Kidney (tissue), 14 donors: ENCODE data around the gene HOPX. TPM values are rescaled to one million over a fixed set of nuclear protein-coding genes. Genes with fewer than 3 reads are reported as not detected.

ENCODE experiments used
- DNase-seq, 5 donors: peaks; one replicate each; pipeline ENCODE4 v3.0.0-alpha.2; 2013 to 2020
- FAIRE-seq: peaks from 2 replicates; lab custom pipeline; 2012; peaks lifted over from hg19 to GRCh38; lab: Jason Lieb, UNC
- H3K27ac ChIP-seq, 2 donors: one replicate each; pipeline ENCODE4 v1.7.0; 2013; ENCODE audit warnings: low read depth in 2 of 2, low read length in 2 of 2, inconsistent platforms in 1 of 2
- H3K27me3 ChIP-seq: one replicate; pipeline ENCODE4 v1.7.1; 2013; ENCODE audit warnings: low read length, inconsistent platforms; ENCODE audit not compliant: control insufficient read depth, insufficient read depth
- H3K36me3 ChIP-seq, 3 donors: one replicate each; pipeline versions ENCODE4 v1.7.0 to v1.7.1; 2013; ENCODE audit warnings: low read length in 3 of 3, control low read depth in 1 of 3, inconsistent platforms in 1 of 3; ENCODE audit not compliant: insufficient read depth in 3 of 3, control insufficient read depth in 2 of 3
- H3K4me1 ChIP-seq, 3 donors: one replicate each; pipeline versions ENCODE4 v1.7.0 to v1.7.1; 2013; ENCODE audit warnings: low read length in 3 of 3, inconsistent platforms in 1 of 3, low read depth in 1 of 3; ENCODE audit not compliant: control insufficient read depth in 2 of 3, insufficient read depth in 2 of 3
- H3K4me3 ChIP-seq, 3 donors: one replicate each; pipeline versions ENCODE4 v1.7.0 to v1.8.1; 2013; ENCODE audit warnings: low read length in 3 of 3, control low read depth in 1 of 3, inconsistent platforms in 1 of 3
- H3K9ac ChIP-seq, 3 donors: one replicate each; pipeline versions ENCODE4 v1.7.0 to v1.7.1; 2013; ENCODE audit warnings: low read length in 3 of 3, control low read depth in 1 of 3, inconsistent platforms in 1 of 3
- H3K9me3 ChIP-seq, 3 donors: one replicate each; pipeline versions ENCODE4 v1.7.0 to v1.7.1; 2013; ENCODE audit warnings: low read length in 3 of 3, control low read depth in 1 of 3, inconsistent platforms in 1 of 3; ENCODE audit not compliant: control insufficient read depth in 2 of 3, insufficient read depth in 1 of 3
- CTCF ChIP-seq: IDR thresholded peaks from 3 replicates; pipeline ENCODE4 v1.5.1; 2012; ENCODE audit warnings: mild to moderate bottlenecking, moderate library complexity, borderline replicate concordance; ENCODE audit not compliant: insufficient read depth; ENCODE audit errors: extremely low read depth
- intact Hi-C: fragments of 100-400 bp; cut with DNase I; formaldehyde crosslinking; loops from one replicate; pipeline ENCODE4 v1.11.1; 2022
- polyA plus RNA-seq: library from polyadenylated mRNA; stranded (reverse); fragments of 350-450 nt; fragmentation: Illumina TruSeq; extraction: RNeasy Lipid Tissue Mini Kit (QIAGEN cat#74804); gene quantifications from one replicate; pipeline ENCODE4 v1.2.3, GENCODE V29; 2014; ENCODE audit warnings: low read depth, low replicate concordance; ENCODE audit not compliant: insufficient read depth
- total RNA-seq: library from RNA; stranded (reverse); fragmentation: NEBNext Ultra II Directional; extraction: Animal tissue kit (Norgen Biotek cat#: 25700); gene quantifications from one replicate; pipeline ENCODE4 v1.2.1, GENCODE V29; 2021
- donor health status: control.
- donor health status: control.
- donor health status: control.
- donor health status: control.
- donor health status: control.
- donor health status: DM: yes; HTN: yes; CAD: no.
- donor health status: Normal renal cell carcinoma (clear cell type).

Gene HOPX
- total and polyA plus RNA-seq, 2 donors from 2014 or later: 8.9 to 17.6 TPM

GRCh38 chr4:56641494-56642051 lies 39.5 kb downstream of the HOPX start:
- no peaks in the 10 kb centered on the region for H3K27me3 ChIP-seq
- FAIRE-seq (no peak), DNase-seq (no peak)
- H3K9ac ChIP-seq: no peak overlapping the region
- H3K4me3 ChIP-seq: no peak overlapping the region
- no peak for TF ChIP-seq CTCF
- H3K36me3 ChIP-seq: no peaks in the 10 kb centered on the region
- no peaks in the 10 kb centered on the region for H3K4me1 ChIP-seq
- intact Hi-C loops: no loop called here
- H3K9me3 ChIP-seq: peaks cover 0 to 8% (median 0%) of the 10 kb centered on the region in 3 donors
- H3K27ac ChIP-seq: no peak overlapping the region

DNA sequence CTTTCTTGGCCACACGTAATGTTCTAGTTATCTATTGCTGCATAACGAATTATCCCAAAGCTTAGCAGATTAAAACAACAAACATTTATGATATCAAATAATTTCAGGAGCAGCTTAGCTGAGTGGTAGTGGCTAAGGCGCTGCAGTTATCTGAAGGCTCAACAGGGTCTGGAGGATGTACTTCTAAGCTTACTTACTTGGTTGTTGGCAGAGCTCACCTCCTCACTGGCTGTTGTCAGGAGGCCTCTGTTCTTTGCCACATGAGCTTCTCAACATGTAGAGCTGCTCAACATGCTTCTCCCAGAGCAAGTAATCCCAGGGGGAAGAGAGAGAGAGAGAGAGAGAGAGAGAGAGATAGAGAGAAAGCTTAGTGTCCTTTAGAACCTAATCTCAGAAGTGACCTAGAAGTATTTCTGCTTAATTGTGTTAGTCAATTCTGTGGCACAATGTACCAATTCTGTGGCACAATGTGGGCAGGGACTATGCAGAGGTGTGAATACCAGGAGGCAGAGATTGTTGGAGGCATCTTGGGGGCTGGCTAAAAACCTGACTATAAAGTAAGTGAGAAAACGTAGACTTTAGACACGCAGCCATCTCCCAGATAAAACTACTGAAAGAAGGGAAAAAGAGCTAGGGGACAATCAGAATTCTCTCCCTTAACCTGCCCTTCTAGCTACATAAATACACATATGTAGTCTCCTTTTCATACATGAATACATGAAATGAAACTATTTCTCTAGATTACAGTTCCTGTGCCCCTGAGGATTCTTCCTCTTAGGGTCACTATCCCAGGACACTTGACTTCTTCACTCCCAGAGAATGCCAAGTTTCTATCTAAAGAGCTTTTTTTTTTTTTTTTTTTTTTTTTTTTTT lies 40.2 kb downstream of the HOPX start:
- DNase-seq (no peak), FAIRE-seq (no peak)
- no peak overlapping the region for H3K27ac ChIP-seq
- peaks cover 0 to under 1% (median 0%) of the 10 kb centered on the region in 3 donors for H3K9me3 ChIP-seq
- no peak overlapping the region for H3K4me3 ChIP-seq
- H3K4me1 ChIP-seq: no peaks in the 10 kb centered on the region
- H3K36me3 ChIP-seq: no peaks in the 10 kb centered on the region
- intact Hi-C loops: no loop called here
- TF ChIP-seq CTCF: no peak
- no peaks in the 10 kb centered on the region for H3K27me3 ChIP-seq
- no peak overlapping the region for H3K9ac ChIP-seq

GRCh38 chr4:56637791-56638190 lies 43.3 kb downstream of the HOPX start:
- TF ChIP-seq CTCF: no peak
- DNase-seq (no peak), FAIRE-seq (no peak)
- intact Hi-C loops: no loop called here
- no peaks in the 10 kb centered on the region for H3K4me1 ChIP-seq
- H3K4me3 ChIP-seq: no peak overlapping the region
- no peaks in the 10 kb centered on the region for H3K27me3 ChIP-seq
- no peaks in the 10 kb centered on the region for H3K9me3 ChIP-seq
- no peaks in the 10 kb centered on the region for H3K36me3 ChIP-seq
- no peak overlapping the region for H3K27ac ChIP-seq
- no peak overlapping the region for H3K9ac ChIP-seq
